ENCODE measurements around the gene RPS6KA6.
A peak's percentile ranks its signal among the peaks of the same experiment; 100 is the strongest.

The RPS6KA6 gene

GRCh38 chrX:84170931-84171330, 17.1 kb downstream of the RPS6KA6 start:
- TF ChIP-seq CTCF (IDR thresholded peaks at IDR 0.05; ENCODE audit: low read depth, low read length), result no peak

GRCh38 chrX:84168574-84168973, 19.4 kb downstream of the RPS6KA6 start:
- peak in 1 of 2 donors; percentile 15 for DNase-seq (ENCODE audit: low read depth in 2 of 2)
- H3K4me3 ChIP-seq (replicated peaks in 1 of 2; ENCODE audit: low read depth in 2 of 2, low read length in 2 of 2), result no peak overlapping the region
- TF ChIP-seq CTCF (IDR thresholded peaks at IDR 0.05; ENCODE audit: low read depth, low read length), result no peak

More at GRCh38 chrX:84170931-84171330, 17.1 kb downstream of the RPS6KA6 start:
- no peak for DNase-seq (ENCODE audit: low read depth in 2 of 2)
- H3K4me3 ChIP-seq (replicated peaks in 1 of 2; ENCODE audit: low read depth in 2 of 2, low read length in 2 of 2), result no peak overlapping the region

GRCh38 chrX:84168095-84168494, 19.9 kb downstream of the RPS6KA6 start:
- DNase-seq (ENCODE audit: low read depth in 2 of 2), result peak in 1 of 2 donors; percentile 16
- no peak overlapping the region for H3K4me3 ChIP-seq (replicated peaks in 1 of 2; ENCODE audit: low read depth in 2 of 2, low read length in 2 of 2)
- no peak for TF ChIP-seq CTCF (IDR thresholded peaks at IDR 0.05; ENCODE audit: low read depth, low read length)

GRCh38 chrX:84165711-84166110, 22.3 kb downstream of the RPS6KA6 start:
- no peak overlapping the region for H3K4me3 ChIP-seq (replicated peaks in 1 of 2; ENCODE audit: low read depth in 2 of 2, low read length in 2 of 2)
- TF ChIP-seq CTCF (IDR thresholded peaks at IDR 0.05; ENCODE audit: low read depth, low read length), result no peak
- DNase-seq (ENCODE audit: low read depth in 2 of 2), result peak; percentile 14

GRCh38 chrX:84162401-84162800, 25.6 kb downstream of the RPS6KA6 start:
- TF ChIP-seq CTCF (IDR thresholded peaks at IDR 0.05; ENCODE audit: low read depth, low read length), result no peak
- DNase-seq (ENCODE audit: low read depth in 2 of 2), result no peak

GRCh38 chrX:84161641-84162040, 26.4 kb downstream of the RPS6KA6 start:
- no peak overlapping the region for H3K4me3 ChIP-seq (replicated peaks in 1 of 2; ENCODE audit: low read depth in 2 of 2, low read length in 2 of 2)
- no peak for TF ChIP-seq CTCF (IDR thresholded peaks at IDR 0.05; ENCODE audit: low read depth, low read length)
- DNase-seq (ENCODE audit: low read depth in 2 of 2), result no peak

More at GRCh38 chrX:84162401-84162800, 25.6 kb downstream of the RPS6KA6 start:
- no peak overlapping the region for H3K4me3 ChIP-seq (replicated peaks in 1 of 2; ENCODE audit: low read depth in 2 of 2, low read length in 2 of 2)

- no peak for TF ChIP-seq CTCF (IDR thresholded peaks at IDR 0.05; ENCODE audit: low read depth, low read length)
- no peak for DNase-seq (ENCODE audit: low read depth in 2 of 2)
- no peak overlapping the region for H3K4me3 ChIP-seq (replicated peaks in 1 of 2; ENCODE audit: low read depth in 2 of 2, low read length in 2 of 2)
Measured at GRCh38 chrX:84160736-84161135, 27.3 kb downstream of the RPS6KA6 start.

Data from cardiac fibroblast (primary cell).